GM23338 (cell line): ENCODE measurements around the gene DUSP9. TPM values are rescaled to one million over a fixed set of nuclear protein-coding genes. Genes with fewer than 3 reads are reported as not detected.

ENCODE experiments used
- ATAC-seq: fragments of 200-7000 bp; cut with Tn5 transposase; 3 replicates; pipeline ENCODE4 v1.9.1; 2020
- DNase-seq: peaks from one replicate; pipeline ENCODE4 v3.0.0-alpha.2; 2015; ENCODE audit warnings: low spot score
- H2AFZ ChIP-seq: fragments of 200-600 bp; sonication (generic); 2 replicates; pipeline ENCODE4 v1.8.0; 2016; ENCODE audit warnings: antibody characterized with exemption, mild to moderate bottlenecking, moderate library complexity
- H3F3A ChIP-seq: fragments of 200-600 bp; sonication (generic); replicated peaks from 2 replicates; pipeline ENCODE4 v1.8.0; 2017; ENCODE audit warnings: antibody characterized with exemption, mixed run types, low read depth
- H3K27ac ChIP-seq: fragments of 200-600 bp; sonication (generic); 2 replicates; pipeline ENCODE4 v1.6.1; 2016; ENCODE audit warnings: low read depth
- H3K27me3 ChIP-seq: fragments of 200-600 bp; sonication (generic); 2 replicates; pipeline ENCODE4 v1.8.0; 2016; ENCODE audit warnings: mild to moderate bottlenecking, mixed run types, moderate library complexity; ENCODE audit not compliant: insufficient read depth
- H3K36me3 ChIP-seq: fragments of 200-600 bp; sonication (generic); 2 replicates; pipeline ENCODE4 v1.8.0; 2016; ENCODE audit warnings: mild to moderate bottlenecking; ENCODE audit not compliant: insufficient read depth
- H3K4me1 ChIP-seq: fragments of 200-600 bp; sonication (generic); 2 replicates; pipeline ENCODE4 v1.8.0; 2016; ENCODE audit warnings: mild to moderate bottlenecking, moderate library complexity; ENCODE audit not compliant: insufficient read depth
- H3K4me2 ChIP-seq: fragments of 200-600 bp; sonication (generic); 2 replicates; pipeline ENCODE4 v1.7.1; 2017; ENCODE audit warnings: mixed run types
- H3K4me3 ChIP-seq: fragments of 200-600 bp; sonication (generic); 2 replicates; pipeline ENCODE4 v1.6.1; 2016; ENCODE audit warnings: mixed run types
- H3K79me2 ChIP-seq: fragments of 200-600 bp; sonication (generic); replicated peaks from 2 replicates; pipeline ENCODE4 v1.8.0; 2017; ENCODE audit warnings: mild to moderate bottlenecking; ENCODE audit not compliant: insufficient read depth
- H3K9me2 ChIP-seq: fragments of 200-600 bp; sonication (generic); 2 replicates; pipeline ENCODE4 v1.8.0; 2017; ENCODE audit not compliant: insufficient read depth
- H4K20me1 ChIP-seq: fragments of 200-600 bp; sonication (generic); replicated peaks from 2 replicates; pipeline ENCODE4 v1.8.0; 2017; ENCODE audit warnings: mild to moderate bottlenecking; ENCODE audit not compliant: insufficient read depth
- H3K27ac Mint-ChIP-seq: 2 replicates; pipeline ENCODE4 v1.8.0; 2020; ENCODE audit warnings: inconsistent platforms, mild to moderate bottlenecking, moderate library complexity, mixed read lengths
- H3K27me3 Mint-ChIP-seq: 3 replicates; pipeline ENCODE4 v1.8.0; 2022; ENCODE audit warnings: low read depth, mild to moderate bottlenecking, moderate library complexity, mixed read lengths, inconsistent platforms; ENCODE audit not compliant: insufficient read depth, poor library complexity
- H3K36me3 Mint-ChIP-seq: 3 replicates; pipeline ENCODE4 v1.8.0; 2021; ENCODE audit warnings: low read depth, mild to moderate bottlenecking, inconsistent platforms, moderate library complexity, mixed read lengths
- H3K4me1 Mint-ChIP-seq: 3 replicates; pipeline ENCODE4 v1.8.0; 2020; ENCODE audit warnings: mild to moderate bottlenecking, inconsistent platforms, mixed read lengths
- H3K4me3 Mint-ChIP-seq: 3 replicates; pipeline ENCODE4 v1.8.0; 2021; ENCODE audit warnings: moderate library complexity, mild to moderate bottlenecking, inconsistent platforms, mixed read lengths
- H3K9me3 Mint-ChIP-seq: 3 replicates; pipeline ENCODE4 v1.8.0; 2020; ENCODE audit warnings: moderate library complexity, mild to moderate bottlenecking, inconsistent platforms, mixed read lengths
- CREB1 ChIP-seq: fragments of 250-450 bp; sonication (Bioruptor Pico); IDR thresholded peaks from 2 replicates; pipeline ENCODE4 v1.5.0; 2020; ENCODE audit warnings: low read depth, mild to moderate bottlenecking, moderate library complexity
- CTCF ChIP-seq, 2 experiments: fragments of 200-600 bp in 1 of 2; sonication (generic) in 1 of 2; conservative IDR thresholded peaks; 2 replicates each; pipeline versions ENCODE4 v1.5.1 to v1.6.1; 2016 to 2017; ENCODE audit warnings: antibody characterized with exemption in 2 of 2, low read depth in 2 of 2, mild to moderate bottlenecking in 2 of 2, moderate library complexity in 1 of 2
- EZH2 ChIP-seq: fragments of 200-600 bp; sonication (generic); IDR thresholded peaks from one replicate; pipeline ENCODE4 v1.8.0; 2017; ENCODE audit warnings: antibody characterized with exemption, mild to moderate bottlenecking, low read depth; ENCODE audit not compliant: unreplicated experiment
- ZNF462 ChIP-seq: fragments of 250-450 bp; sonication (Bioruptor Pico); IDR thresholded peaks from 2 replicates; pipeline ENCODE4 v1.5.0; 2020; ENCODE audit warnings: mild to moderate bottlenecking, moderate library complexity
- polyA plus RNA-seq: library from polyadenylated mRNA; unstranded; fragments of >200 nt; fragmentation: Nextera tagmentation; extraction: Ambion mirVana; gene quantifications from 2 replicates; pipeline ENCODE4 v1.2.1, GENCODE V29; 2016
- total RNA-seq: library from RNA; depleted of rRNA; stranded (reverse); fragments of >200 nt; shearing (Covaris generic); gene quantifications from 2 replicates; pipeline ENCODE4 v1.2.3, GENCODE V29; 2014

The DUSP9 gene
- total and polyA plus RNA-seq, 2 experiments from 2014 or later: 0.71 to 3.9 TPM

GRCh38 chrX:153608806-153609205, 38.2 kb upstream of the DUSP9 start:
- no peak overlapping the region for H3K4me3 Mint-ChIP-seq
- no peak for ATAC-seq
- no peaks in the 10 kb centered on the region for H3K79me2 ChIP-seq

GRCh38 chrX:153609917-153610835, 36.8 kb upstream of the DUSP9 start:
- no peaks in the 10 kb centered on the region for H4K20me1 ChIP-seq
- Mint-ChIP-seq H3K27ac (no peak overlapping the region), H3K9me3 (no peaks in the 10 kb centered on the region), H3K4me1 (no peaks in the 10 kb centered on the region), H3K36me3 (no peaks in the 10 kb centered on the region), H3K27me3 (peaks cover 8% of the 10 kb centered on the region), H3K4me3 (peak overlapping the region; percentile 66)
- H3K4me2 ChIP-seq: peak overlapping the region; percentile 73
- H3K4me1 ChIP-seq: no peaks in the 10 kb centered on the region
- no peak overlapping the region for H3K27ac ChIP-seq
- H3F3A ChIP-seq: no peaks in the 10 kb centered on the region
- ATAC-seq (peak; percentile 97), DNase-seq (peak; percentile 82)
- TF ChIP-seq CREB1 (CRISPR knock-in tag) (0 out of 2 replicates have a peak, but pooled peaks have one; percentile 21), ZNF462 (CRISPR knock-in tag) (no peak), CTCF (conservative IDR thresholded peaks at IDR 0.05; ENCODE audit: low read depth in 2 of 2) (peak; percentile 49 to 87)
- peaks cover 18% of the 10 kb centered on the region for H3K27me3 ChIP-seq
- peak overlapping the region; percentile 51 for H3K4me3 ChIP-seq
- no peaks in the 10 kb centered on the region for H3K9me2 ChIP-seq
- peak overlapping the region; percentile 74; the same call in 1 of the 2 replicates for H2AFZ ChIP-seq
- H3K36me3 ChIP-seq: no peaks in the 10 kb centered on the region
- H3K79me2 ChIP-seq: no peaks in the 10 kb centered on the region

More at GRCh38 chrX:153608806-153609205, 38.2 kb upstream of the DUSP9 start:
- no peaks in the 10 kb centered on the region for H3K4me1 ChIP-seq
- H3F3A ChIP-seq: no peaks in the 10 kb centered on the region
- H3K4me2 ChIP-seq: no peak overlapping the region
- Mint-ChIP-seq H3K36me3 (no peaks in the 10 kb centered on the region), H3K9me3 (no peaks in the 10 kb centered on the region), H3K4me1 (no peaks in the 10 kb centered on the region), H3K27ac (no peak overlapping the region), H3K27me3 (peaks cover 9% of the 10 kb centered on the region)
- TF ChIP-seq EZH2: no peak
- H4K20me1 ChIP-seq: no peaks in the 10 kb centered on the region
- no peaks in the 10 kb centered on the region for H3K36me3 ChIP-seq
- H3K9me2 ChIP-seq: no peaks in the 10 kb centered on the region
- DNase-seq: no peak
- H3K27me3 ChIP-seq: peaks cover 18% of the 10 kb centered on the region
- no peak overlapping the region for H3K27ac ChIP-seq
- H2AFZ ChIP-seq: no peak overlapping the region
- H3K4me3 ChIP-seq: no peak overlapping the region
